SK-N-DZ (cell line): ENCODE results near the gene EN2.
"Not testable (repeated sequence)": the region's sequence is repeated elsewhere in the genome, so short reads cannot be mapped to it uniquely, and the experiment has no call there.

Source experiments
- DNase-seq: peaks from one replicate; pipeline ENCODE4 v3.0.0-alpha.2; 2015; ENCODE audit warnings: low spot score

EN2 gene

DNA sequence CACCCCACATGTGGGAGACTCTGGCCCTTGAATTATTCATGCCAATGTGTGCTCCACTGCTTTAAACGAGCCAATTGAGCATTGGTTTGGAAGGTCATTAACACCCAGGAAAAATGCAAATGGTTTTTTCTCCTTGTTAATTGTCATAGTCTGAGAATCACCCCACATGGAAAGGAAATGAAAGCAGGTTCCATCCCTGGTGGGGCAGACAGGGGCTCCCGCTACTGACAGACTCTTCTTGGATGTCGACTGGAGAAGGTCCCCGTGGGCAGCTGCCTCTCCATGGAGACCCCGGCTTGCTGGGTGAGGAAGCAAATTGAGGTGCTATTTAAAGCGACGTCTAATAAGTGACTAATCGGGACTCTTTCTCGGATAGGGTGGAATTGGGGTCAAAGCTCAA lies 32.0 kb upstream of the EN2 start:
- DNase-seq, result no peak

DNA sequence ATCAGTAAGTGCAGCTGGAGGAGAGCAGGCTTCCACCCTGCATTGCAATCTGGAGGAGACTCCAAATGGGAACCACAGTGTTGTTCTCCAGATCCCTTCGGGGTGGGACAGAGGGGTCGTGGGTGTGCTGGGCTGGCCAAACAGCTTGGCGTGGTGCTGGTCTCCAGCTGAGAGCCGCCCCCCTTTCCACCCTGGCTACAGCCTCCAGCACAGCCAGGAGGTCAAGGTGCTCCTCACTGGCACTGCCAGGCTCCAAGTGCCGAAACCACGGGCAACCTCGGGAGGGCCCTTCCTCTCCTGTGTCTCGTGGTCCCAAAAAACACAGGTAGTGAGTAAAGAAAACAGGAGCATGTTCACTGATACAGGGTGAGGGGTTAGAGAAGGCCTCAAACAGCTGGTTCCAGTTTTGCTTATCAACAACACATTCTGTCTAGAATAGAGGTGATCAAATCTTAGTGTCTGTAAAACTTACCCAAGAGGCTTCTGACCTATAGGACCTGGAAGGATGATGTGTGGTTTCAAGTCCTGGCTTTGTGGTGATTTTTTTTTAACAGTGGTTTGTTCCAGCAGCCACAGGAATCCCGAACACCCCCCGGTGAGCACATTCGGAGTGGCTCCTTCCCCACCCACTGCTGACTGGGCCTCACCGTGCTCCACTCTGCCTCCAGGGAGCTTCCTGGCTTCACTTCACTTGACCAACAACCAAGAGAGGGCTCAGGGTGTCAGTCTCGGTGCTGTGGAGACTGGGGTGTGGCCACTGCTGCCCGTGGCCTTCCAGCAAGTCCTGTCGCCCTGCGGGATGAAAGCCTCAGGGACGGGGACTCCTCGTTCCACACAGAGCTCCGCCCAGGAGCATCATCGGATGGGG lies 31.2 kb upstream of the EN2 start:
- no peak for DNase-seq

DNA sequence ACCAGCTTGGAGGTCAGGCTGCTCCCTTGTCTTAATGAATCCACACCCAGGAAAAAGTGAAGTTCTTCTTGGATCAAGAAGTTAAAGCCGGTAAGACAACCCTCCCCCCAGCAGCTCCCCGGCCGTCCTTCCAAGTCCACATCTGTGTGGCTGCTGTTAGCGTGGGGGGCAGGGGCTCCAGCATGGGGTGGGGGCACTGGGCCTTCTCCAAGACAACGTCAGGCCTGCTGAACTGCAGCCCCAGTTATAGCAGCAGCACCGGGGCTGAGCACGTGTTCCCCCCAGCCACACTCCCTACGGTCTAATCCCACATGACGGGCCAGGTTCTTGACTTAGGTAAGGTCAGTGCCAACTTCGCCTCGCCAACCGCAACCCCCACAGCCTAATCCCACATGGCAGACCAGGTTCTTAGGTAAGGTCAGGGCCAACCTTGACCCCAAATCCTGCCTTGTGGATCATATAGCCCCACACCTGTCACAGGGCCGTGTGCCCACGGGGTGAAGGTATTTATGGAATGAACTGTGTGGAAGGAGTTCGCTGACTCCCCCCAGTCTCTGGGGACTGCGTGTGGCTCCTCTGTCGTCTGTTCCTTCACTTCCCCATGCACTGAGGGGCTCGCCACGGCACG lies 30.4 kb upstream of the EN2 start:
- DNase-seq, result no peak

DNA sequence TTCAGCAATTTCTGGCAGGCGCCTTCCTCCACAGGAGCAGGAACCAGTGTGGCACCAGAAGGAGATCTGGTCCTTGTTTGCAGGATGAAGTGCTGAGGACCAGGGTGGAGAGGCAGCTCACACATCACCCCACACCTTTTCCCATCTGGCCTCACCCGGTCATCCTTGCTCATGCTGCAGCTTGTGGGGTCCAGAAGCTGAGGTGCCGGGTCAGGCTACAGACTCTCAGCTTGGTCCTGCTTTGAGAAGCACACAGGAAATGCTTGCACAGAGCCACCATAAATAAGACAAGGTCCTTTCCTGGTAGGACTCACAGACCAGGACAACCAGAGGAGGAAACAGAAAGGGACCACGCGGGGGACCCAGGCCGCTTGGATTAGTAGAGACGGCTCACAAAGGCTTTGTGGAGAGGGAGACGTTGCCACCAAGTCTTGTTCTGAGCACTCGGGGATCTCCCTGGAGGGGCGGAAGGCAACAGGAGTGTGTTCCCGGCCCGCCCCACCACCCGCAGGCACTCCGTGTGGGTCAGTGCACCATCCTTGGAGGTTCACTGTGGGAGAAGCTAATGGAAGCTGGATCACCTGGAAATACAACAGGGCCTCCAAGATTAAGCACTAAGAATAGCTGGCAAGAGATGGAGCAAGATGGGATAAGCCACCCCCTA lies 29.6 kb upstream of the EN2 start:
- no peak for DNase-seq

DNA sequence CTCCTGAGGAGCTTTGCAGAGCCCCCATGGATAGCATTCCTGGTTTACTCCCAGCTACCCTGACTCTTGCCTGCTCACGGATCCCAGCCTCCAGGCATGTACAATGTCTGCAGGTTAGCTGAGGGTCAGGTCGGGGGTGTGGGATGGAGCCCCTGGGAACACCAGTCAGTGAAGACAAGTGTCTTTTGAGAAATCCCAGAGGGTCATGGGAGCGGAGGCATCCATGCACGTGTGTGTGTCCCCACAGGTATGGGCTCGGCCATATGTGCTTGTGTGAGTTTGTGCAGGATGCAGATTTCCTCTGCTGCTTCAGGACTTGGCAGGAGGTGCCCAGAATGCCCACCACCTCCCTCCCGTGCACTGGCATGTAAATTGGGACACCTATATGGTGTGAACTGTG lies 28.3 kb upstream of the EN2 start:
- no peak for DNase-seq

DNA sequence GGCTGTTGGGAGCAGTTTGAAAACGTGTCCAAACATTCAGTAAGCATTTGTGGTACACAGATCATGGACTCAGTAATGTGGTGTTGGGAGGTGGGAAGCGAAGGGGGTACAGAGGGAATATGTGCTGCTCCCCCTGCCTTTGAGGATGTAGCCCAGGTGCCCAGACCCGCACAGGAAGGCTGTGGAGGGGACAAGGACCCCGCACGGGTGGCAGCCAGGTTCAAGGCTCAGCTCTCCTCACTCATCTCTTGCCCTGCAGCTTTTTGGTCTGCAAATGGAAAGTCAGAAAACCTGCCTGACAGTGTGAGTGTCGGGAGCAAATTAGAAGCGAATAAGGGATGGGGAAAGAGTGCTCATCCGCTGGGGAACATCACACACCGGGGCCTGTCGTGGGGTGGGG lies 27.3 kb upstream of the EN2 start:
- no peak for DNase-seq

DNA sequence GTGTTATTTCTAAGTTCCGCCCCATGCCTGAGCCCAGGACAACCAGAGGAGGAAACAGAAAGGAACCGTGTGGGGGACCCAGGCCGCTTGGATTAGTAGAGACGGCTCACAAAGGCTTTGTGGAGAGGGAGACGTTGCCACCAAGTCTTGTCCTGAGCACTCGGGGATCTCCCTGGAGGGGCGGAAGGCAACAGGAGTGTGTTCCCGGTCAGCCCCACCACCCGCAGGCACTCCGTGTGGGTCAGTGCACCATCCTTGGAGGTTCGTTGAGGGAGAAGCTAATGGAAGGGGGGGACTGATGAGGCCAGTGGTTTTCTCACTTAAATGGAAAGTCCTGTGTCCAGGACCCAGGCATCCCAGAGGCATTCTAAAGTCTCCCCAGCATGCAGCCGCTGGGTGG lies 26.7 kb upstream of the EN2 start:
- DNase-seq, result no peak

DNA sequence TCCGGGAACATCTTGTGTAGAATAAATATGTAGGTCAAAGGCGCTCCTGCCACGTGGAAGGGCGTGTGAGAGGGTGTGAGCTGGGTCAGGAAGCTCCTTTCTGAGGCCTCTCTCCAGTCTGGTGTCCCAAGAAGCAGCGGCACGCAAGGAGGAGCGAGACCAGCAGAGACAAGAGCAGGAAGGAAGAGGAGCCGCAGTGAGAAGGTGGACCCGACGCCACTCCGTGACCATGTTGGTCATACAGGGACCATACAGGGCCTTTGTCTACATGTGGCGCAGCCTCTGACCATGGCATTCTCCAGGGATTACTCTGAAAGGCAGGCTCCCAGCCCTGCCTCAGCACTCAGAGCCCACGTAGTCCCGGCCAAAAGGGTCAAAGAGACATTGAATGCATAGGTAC lies 26.2 kb upstream of the EN2 start:
- no peak for DNase-seq

DNA sequence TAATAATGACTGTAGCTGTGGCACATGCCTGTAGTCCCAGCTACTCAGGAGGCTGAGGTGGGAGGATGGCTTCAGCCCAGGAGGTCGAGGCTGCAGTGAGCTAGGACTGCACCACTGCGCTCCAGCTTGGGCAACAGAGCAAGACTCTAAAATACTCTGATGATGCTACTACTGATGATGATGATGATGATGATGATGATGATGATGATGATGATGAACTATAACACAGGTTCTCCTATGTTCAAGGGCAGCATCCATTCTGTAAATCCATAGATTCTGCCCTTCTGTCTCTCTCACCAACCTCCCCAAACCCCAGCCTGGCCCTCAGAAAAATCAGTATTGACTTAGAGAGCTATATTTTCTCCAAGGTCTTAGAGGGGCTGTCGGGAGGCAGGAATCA lies 22.8 kb upstream of the EN2 start:
- DNase-seq, result no peak

DNA sequence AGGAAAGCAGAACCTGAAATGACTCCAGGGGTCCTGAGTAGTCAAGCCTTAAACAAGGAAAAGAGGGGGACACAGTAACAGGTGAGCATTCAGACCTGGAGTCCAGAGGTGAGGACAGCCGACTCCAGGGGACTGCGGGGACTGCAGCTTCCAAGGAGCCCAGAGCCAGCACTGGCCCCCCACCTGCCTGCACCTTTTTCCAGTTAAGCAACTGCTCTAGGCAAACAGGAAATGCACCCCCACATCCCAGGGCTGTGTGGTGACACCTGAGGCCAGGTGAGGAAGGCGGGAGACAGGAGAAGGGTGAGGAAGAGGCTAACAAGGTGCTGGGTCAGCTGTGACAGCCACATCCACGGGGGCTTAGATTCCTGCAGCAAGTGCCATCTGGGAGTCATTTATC lies 20.1 kb upstream of the EN2 start:
- no peak for DNase-seq

DNA sequence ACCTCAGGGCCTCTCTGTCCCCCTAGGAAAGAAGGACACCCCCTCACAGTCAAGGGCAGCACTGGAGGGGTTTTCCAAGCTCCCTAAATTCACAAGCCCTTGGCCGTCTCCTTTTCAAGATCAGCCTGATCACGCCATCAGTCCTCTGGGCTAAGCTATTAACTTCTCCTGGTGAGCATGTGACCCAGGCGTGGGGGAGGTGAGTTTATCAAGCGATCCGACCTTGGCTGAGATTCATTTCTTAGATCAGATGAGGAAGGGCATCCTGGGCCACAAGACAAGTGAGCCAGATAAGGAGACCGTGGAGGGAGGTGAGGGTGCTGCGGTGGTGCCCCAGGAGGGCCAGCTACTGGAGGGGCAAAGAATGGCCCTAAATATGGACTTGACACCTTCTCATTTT lies 19.2 kb upstream of the EN2 start:
- DNase-seq, result no peak

DNA sequence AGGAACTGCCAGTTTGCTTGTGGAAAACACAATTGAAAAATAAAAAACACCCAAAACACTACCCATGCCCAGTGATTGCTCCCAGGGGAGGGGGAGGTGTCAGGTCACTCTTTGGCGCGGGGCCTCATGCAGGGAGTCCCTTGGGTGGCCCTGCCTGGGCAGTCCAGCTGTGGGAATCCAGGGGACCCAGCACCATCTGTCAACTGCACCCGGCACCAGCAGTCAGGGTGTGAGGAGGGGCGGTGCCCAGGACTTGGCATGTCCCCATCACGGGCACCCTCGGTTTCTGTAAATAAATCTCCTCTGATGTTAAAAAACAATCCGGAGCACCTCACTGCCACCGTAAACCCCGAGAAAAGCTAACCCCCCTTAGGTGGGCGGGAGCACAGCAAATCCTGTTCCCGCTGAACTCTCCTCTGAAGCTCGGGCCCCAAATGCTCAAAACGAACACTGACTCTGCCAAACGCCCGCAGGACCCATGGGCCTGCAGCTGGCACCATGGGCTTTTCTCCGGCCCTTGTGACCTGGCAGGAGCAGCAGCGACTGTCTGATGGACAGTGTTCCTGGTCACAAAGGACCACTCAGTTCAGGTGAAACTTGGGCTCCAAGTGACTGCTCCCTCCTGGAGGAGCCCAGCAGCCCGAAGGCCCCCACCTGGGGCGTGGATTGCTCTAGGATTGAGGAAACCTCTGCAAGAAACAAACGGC lies 18.5 kb upstream of the EN2 start:
- no peak for DNase-seq

DNA sequence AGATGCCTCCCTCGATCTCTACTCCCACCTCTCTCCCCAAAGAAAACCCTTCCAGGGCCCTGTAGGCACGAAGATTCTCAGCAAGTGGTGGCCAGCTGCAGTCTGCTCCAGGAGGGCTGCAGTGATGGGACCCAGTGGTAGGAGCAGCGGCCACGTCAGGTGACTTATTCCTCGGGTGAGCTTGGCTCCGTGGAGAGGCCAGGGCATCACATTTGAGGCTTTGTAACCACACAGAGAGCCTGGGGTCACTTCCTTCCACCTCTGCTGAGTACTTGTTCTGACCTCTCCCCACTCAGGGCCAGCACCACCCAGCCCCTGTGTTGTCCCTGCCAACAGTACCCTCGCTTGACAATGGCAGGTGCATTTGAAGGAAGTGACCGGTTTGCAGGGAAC lies 17.9 kb upstream of the EN2 start:
- no peak for DNase-seq

DNA sequence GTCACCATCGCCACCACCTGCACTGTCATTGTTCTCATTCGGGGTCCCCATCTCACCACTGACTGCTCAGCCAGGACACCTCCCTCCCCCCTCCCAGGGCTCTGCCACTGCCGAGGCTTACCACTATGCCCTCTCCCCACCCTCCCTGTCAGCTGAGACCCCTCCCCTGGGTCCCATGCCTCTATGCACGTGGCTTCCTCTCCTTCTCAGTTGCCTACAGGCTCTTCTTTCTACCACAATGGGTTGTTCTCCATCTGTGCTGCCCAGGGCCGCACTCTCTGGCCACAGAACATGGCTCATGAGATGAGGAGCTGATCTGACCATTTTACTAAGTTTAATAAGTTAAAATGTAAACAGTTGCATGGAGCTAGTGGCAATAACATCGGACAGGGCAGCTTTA lies 16.1 kb upstream of the EN2 start:
- no peak for DNase-seq

DNA sequence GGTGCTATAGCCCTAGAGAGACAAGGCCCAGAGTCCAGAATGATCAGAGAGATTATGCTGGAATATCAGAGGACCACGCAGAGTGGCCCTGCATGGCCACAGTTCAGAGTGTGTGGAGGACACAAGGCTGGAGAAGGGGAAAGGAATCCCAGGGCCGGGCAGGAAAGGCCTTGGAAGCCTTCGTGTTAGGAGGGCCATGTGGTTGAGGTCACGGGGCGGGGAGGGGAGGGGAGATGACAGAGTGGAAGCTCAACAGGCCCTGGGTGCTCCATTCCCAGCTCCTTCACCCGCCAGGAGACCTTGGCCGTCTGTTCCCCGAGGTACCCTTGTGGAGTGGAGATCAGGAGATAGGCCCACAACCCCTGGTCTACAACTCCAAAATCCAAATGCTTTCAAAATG lies 13.2 kb upstream of the EN2 start:
- no peak for DNase-seq

DNA sequence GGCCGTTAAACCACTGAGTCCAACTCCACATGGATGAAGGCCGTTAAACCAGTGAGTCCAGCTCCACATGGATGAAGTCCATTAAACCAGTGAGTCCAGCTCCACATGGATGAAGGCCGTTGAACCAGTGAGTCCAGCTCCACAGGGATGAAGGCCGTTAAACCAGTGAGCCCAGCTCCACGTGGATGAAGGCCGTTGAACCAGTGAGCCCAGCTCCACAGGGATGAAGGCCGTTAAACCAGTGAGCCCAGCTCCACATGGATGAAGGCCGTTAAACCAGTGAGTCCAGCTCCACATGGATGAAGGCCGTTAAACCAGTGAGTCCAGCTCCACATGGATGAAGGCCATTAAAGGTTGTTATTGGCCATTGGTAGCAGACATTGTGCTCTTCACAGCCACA lies 12.3 kb upstream of the EN2 start:
- DNase-seq, result not testable (repeated sequence)

DNA sequence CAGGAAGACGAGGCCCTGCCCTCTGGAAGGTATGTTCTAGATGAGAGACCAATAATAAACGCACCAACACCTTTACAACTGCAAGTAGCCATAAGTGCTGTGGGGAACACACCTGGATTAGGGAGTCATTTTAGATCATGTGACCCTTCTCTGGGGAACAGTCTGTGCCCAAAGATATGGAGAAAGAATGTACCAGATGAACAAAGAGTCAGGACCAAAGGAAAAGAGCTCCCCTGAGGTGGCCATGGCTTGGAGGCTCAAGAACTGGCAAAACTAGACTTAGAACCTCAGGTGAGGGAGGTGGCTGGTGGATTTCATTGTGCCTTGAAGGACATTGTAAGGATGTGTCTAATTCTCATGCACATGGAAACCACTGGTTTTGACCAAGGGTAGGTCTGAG lies 10.3 kb upstream of the EN2 start:
- no peak for DNase-seq

DNA sequence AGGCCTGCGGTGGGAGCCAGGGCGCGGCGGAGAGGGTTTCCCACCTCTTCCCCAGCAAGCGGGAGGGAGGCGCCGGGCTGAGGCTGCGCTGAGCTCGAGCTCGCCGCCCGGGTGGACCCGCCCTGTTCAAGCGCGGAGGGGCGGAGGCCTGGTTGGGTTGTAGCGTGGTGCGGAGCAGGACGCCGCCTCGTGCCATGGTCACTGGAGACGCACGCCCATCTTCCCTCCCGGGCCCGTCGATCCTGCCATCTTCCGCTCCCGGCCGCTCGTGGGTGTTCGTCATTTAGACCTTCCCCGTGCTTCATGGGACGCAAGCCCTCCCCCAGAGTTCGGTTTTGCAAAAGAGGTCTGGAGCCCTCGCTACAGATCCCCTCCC lies 9.3 kb upstream of the EN2 start:
- DNase-seq, result no peak

DNA sequence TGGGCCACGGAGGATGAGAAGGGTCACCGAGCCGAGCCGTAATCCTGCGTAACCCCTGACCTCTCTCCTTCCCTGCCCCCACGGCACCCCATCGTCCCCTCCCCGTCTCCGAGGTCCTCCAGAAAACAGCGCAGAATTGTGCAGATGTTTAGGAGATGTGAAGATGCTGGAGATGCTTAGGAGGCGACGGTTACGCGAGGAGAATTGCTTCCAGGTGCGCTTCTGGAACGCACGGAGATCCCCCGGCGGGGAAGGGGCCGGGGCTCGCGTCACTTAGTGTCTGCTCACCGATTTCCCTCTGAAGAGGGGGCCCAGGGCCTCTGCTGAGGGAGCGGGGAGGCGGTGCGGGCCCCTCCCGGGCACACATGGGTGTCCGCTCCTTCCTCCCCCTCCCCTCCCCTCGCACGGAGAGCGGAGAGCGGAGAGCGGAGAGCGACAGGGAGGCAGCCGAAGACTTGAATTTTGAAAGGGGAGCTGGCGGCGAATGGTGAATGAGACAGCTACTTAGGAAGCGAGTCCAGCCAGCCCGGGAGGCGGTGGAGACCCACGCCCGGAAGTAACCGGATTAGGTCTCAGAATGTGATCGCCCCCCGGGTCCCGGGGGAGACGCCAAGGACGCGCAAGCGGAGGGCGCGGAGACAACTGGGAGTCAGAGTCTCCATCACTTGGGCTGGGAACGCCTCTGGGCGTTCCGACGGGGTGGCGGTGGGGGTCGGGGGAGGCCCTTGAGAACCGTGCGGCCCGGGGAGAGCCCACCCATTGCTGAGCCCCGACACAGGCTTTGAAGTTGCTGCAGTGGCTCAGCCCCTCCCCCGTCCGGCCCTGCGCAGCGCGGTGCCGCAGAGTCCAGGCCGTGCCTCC lies 8.7 kb upstream of the EN2 start:
- DNase-seq, result no peak

DNA sequence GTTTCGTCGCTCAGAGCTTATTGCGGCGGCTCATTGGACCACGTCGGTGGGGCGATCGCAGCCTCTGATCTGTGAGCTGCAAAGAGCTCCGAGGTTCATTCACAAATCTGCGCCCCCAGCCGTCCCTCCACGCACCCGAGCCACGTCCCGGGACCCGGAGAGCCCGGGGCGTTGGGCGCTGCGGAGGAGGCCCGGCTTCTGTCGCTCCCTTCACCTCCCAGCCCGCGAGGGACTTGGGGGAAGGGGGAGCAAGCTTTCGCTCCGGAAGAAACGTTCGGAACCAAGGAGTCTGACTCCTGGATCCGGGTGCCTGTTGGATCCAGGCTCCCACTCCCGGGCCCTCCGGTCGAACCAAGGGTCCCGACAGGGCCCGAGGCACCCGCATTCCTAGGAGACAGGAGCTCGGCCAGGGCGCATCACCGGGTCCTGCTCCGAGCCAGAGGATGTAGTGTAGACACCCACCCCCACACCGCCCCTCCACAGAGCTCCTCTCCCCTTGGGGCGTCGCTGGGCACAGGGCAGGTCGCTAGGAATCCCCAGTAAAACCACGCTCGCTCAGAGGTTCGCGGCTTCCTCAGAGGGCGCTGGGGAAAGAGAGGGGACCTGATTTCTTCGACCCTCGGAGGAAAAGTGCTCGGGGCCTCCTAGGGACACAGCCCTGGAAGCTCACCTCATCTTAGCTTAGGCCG lies 7.9 kb upstream of the EN2 start:
- no peak for DNase-seq

DNA sequence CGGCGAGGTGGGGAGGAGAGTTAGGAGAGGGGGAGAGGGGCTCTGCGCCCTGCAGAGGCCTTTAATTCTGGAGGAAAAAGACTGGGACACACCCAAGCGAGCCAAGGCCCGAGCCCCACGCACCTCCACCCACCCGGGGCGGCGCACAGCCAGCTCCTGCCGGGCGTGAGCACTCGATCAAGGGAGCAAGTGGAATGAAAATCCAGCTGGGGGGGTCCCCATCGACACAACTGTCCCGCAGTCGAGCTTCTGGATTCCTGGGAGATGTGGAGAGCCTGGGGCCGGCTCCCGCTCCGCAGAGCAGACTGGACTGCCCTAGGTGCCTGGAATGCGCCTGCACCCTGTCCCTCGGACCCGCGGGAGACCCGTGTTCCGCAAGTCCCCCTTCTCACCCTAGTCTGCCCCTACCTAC lies 7.4 kb upstream of the EN2 start:
- DNase-seq, result no peak
